DOHH2 (cell line): ENCODE results near the gene MMRN2.
"Not testable (repeated sequence)": the region's sequence is repeated elsewhere in the genome, so short reads cannot be mapped to it uniquely, and the experiment has no call there.

Experiments
- H3F3A ChIP-seq: fragments of 200-600 bp; sonication (generic), shearing (Covaris generic); 2 replicates; pipeline ENCODE4 v1.6.0; 2016; ENCODE audit warnings: antibody characterized with exemption, mild to moderate bottlenecking; ENCODE audit not compliant: control insufficient read depth, insufficient read depth
- H3K27ac ChIP-seq: fragments of 200-600 bp; sonication (generic); 2 replicates; pipeline ENCODE4 v1.5.1; 2014; ENCODE audit warnings: low read depth, mild to moderate bottlenecking, low read length, moderate library complexity
- H3K27me3 ChIP-seq: fragments of 200-600 bp; sonication (generic); 2 replicates; pipeline ENCODE4 v1.6.1; 2014; ENCODE audit warnings: mild to moderate bottlenecking, low read length, mixed read lengths; ENCODE audit not compliant: control insufficient read depth
- H3K36me3 ChIP-seq: fragments of 200-600 bp; sonication (generic); 2 replicates; pipeline ENCODE4 v1.6.1; 2014; ENCODE audit warnings: mild to moderate bottlenecking, low read length, moderate library complexity, mixed read lengths; ENCODE audit not compliant: control insufficient read depth
- H3K4me1 ChIP-seq: fragments of 200-600 bp; sonication (generic); 2 replicates; pipeline ENCODE4 v1.6.1; 2014; ENCODE audit warnings: mild to moderate bottlenecking, low read length, mixed read lengths; ENCODE audit not compliant: control insufficient read depth
- H3K4me2 ChIP-seq: fragments of 200-600 bp; sonication (generic); 2 replicates; pipeline ENCODE4 v1.6.0; 2014; ENCODE audit warnings: mild to moderate bottlenecking, low read length, moderate library complexity
- H3K4me3 ChIP-seq: fragments of 200-600 bp; sonication (generic); 2 replicates; pipeline ENCODE4 v1.5.1; 2014; ENCODE audit warnings: mild to moderate bottlenecking, low read length, mixed read lengths
- H3K79me2 ChIP-seq: fragments of 200-600 bp; sonication (generic); 2 replicates; pipeline ENCODE4 v1.6.1; 2014; ENCODE audit warnings: mild to moderate bottlenecking, low read length, mixed read lengths; ENCODE audit not compliant: control insufficient read depth
- H3K9me2 ChIP-seq: fragments of 200-600 bp; sonication (generic); replicated peaks from 2 replicates; pipeline ENCODE4 v1.6.1; 2014; ENCODE audit warnings: mild to moderate bottlenecking, low read length, mixed read lengths; ENCODE audit not compliant: control insufficient read depth
- H3K9me3 ChIP-seq: fragments of 200-600 bp; sonication (generic); 2 replicates; pipeline ENCODE4 v1.6.1; 2014; ENCODE audit warnings: antibody characterized with exemption, low read length, mixed read lengths; ENCODE audit not compliant: control insufficient read depth, insufficient read depth
- H4K20me1 ChIP-seq: fragments of 200-600 bp; sonication (generic); 2 replicates; pipeline ENCODE4 v1.6.0; 2014; ENCODE audit warnings: low read depth, mild to moderate bottlenecking, antibody characterized with exemption, low read length, moderate library complexity; ENCODE audit not compliant: control insufficient read depth, insufficient read depth
- CTCF ChIP-seq: fragments of 200-600 bp; sonication (generic); IDR thresholded peaks from one replicate; pipeline ENCODE4 v1.5.1; 2014; ENCODE audit warnings: antibody characterized with exemption, mild to moderate bottlenecking, low read depth, low read length; ENCODE audit not compliant: poor library complexity, severe bottlenecking
- EZH2phosphoT487 ChIP-seq: fragments of 200-600 bp; sonication (generic); IDR thresholded peaks from 2 replicates; pipeline ENCODE4 v1.6.1; 2017; ENCODE audit warnings: borderline replicate concordance, mild to moderate bottlenecking, antibody characterized with exemption, low read length, moderate library complexity, mixed read lengths

MMRN2 gene

GRCh38 chr10:86957471-86958115 is at the start of gene MMRN2:
Gene MMRN2, minus strand, starts transcription at chr10:86957615. Its CDS starts 74 bp downstream, at chr10:86957541.
- Histone ChIP-seq H3F3A (no peaks in the 10 kb centered on the region), H3K27ac (no peak within 1 kb of the TSS), H3K4me2 (no peak within 1 kb of the TSS), H3K4me1 (no peaks in the 10 kb centered on the region), H3K79me2 (no peaks in the 10 kb centered on the region), H3K27me3 (no peaks in the 10 kb centered on the region), H3K9me2 (no peaks in the 10 kb centered on the region), H4K20me1 (no peaks in the 10 kb centered on the region), H3K4me3 (no peak within 1 kb of the TSS), H3K9me3 (peaks cover under 1% of the 10 kb centered on the region; the same call in 1 of the 2 replicates), H3K36me3 (no peaks in the 10 kb centered on the region)
- no peak for TF ChIP-seq CTCF
- no peak for TF ChIP-seq EZH2phosphoT487

- H3K36me3 ChIP-seq, H3K27ac ChIP-seq: not testable (repeated sequence)
These were observed 49.7 kb upstream of the MMRN2 start for GRCh38 chr10:87007124-87007523.

GRCh38 chr10:87000491-87000890 is 43.1 kb upstream of the MMRN2 start:
- no peak for TF ChIP-seq CTCF
- no peak for TF ChIP-seq EZH2phosphoT487
- peaks cover 2% of the 10 kb centered on the region; the same call in 1 of the 2 replicates for H3K27me3 ChIP-seq
- no peaks in the 10 kb centered on the region for H3F3A ChIP-seq
- H3K9me2 ChIP-seq, result no peaks in the 10 kb centered on the region
- H3K4me1 ChIP-seq, result no peaks in the 10 kb centered on the region
- no peaks in the 10 kb centered on the region for H3K9me3 ChIP-seq
- no peak overlapping the region for H3K4me3 ChIP-seq
- H3K4me2 ChIP-seq, result no peak overlapping the region
- H3K36me3 ChIP-seq, result no peaks in the 10 kb centered on the region
- no peaks in the 10 kb centered on the region for H4K20me1 ChIP-seq
- H3K79me2 ChIP-seq, result no peaks in the 10 kb centered on the region
- no peak overlapping the region for H3K27ac ChIP-seq

More at GRCh38 chr10:87007124-87007523, 49.7 kb upstream of the MMRN2 start:
- not testable (repeated sequence) for H3F3A ChIP-seq, H3K79me2 ChIP-seq, H3K4me3 ChIP-seq, H4K20me1 ChIP-seq, H3K9me2 ChIP-seq, H3K9me3 ChIP-seq, H3K4me1 ChIP-seq, H3K27me3 ChIP-seq, H3K4me2 ChIP-seq

- not testable (repeated sequence) for H3K4me3 ChIP-seq, H3K27ac ChIP-seq, H3K9me3 ChIP-seq, H3F3A ChIP-seq, H3K27me3 ChIP-seq, H3K79me2 ChIP-seq, H3K4me2 ChIP-seq, H3K36me3 ChIP-seq, H3K4me1 ChIP-seq, H3K9me2 ChIP-seq, H4K20me1 ChIP-seq
These were observed 42.5 kb upstream of the MMRN2 start for GRCh38 chr10:86999802-87000403.
